ENCODE results near the gene PILRA.
"Not testable (repeated sequence)": the region's sequence is repeated elsewhere in the genome, so short reads cannot be mapped to it uniquely, and the experiment has no call there.

The PILRA gene

GRCh38 chr7:100380196-100380595 is 6.9 kb downstream of the PILRA start:
- no peak for DNase-seq (ENCODE audit: low spot score)

GRCh38 chr7:100381531-100382233 is 8.4 kb downstream of the PILRA start:
- DNase-seq (ENCODE audit: low spot score) = not testable (repeated sequence)

GRCh38 chr7:100382234-100382853 is 9.1 kb downstream of the PILRA start:
- peak; percentile 61 for DNase-seq (ENCODE audit: low spot score)

- peak; percentile 63 for DNase-seq (ENCODE audit: low spot score)
Measured at GRCh38 chr7:100384628-100385294, 11.5 kb downstream of the PILRA start.

- DNase-seq (ENCODE audit: low spot score) = no peak
Measured at GRCh38 chr7:100386940-100387339, 13.7 kb downstream of the PILRA start.

GRCh38 chr7:100387695-100388094 is 14.4 kb downstream of the PILRA start:
- DNase-seq (ENCODE audit: low spot score) = no peak

GRCh38 chr7:100389437-100390088 is 16.3 kb downstream of the PILRA start:
- no peak for DNase-seq (ENCODE audit: low spot score)

- DNase-seq (ENCODE audit: low spot score) = no peak
Measured at GRCh38 chr7:100390286-100391009, 17.2 kb downstream of the PILRA start.

GRCh38 chr7:100393233-100393905 is 20.1 kb downstream of the PILRA start:
- DNase-seq (ENCODE audit: low spot score) = peak; percentile 35

- DNase-seq (ENCODE audit: low spot score) = no peak
Measured at GRCh38 chr7:100394077-100394476, 20.8 kb downstream of the PILRA start.

GRCh38 chr7:100396421-100396982 is 23.2 kb downstream of the PILRA start:
- peak; percentile 85 for DNase-seq (ENCODE audit: low spot score)

GRCh38 chr7:100397315-100398081 is 24.2 kb downstream of the PILRA start:
- DNase-seq (ENCODE audit: low spot score) = no peak

GRCh38 chr7:100398239-100398638 is 25.0 kb downstream of the PILRA start:
- DNase-seq (ENCODE audit: low spot score) = no peak

GRCh38 chr7:100400041-100400440 is 26.8 kb downstream of the PILRA start:
- DNase-seq (ENCODE audit: low spot score) = no peak

- peak; percentile 58 for DNase-seq (ENCODE audit: low spot score)
Measured at GRCh38 chr7:100400656-100401055, 27.4 kb downstream of the PILRA start.

GRCh38 chr7:100401811-100402210 is 28.5 kb downstream of the PILRA start:
- DNase-seq (ENCODE audit: low spot score) = no peak

GRCh38 chr7:100402241-100402640 is 29.0 kb downstream of the PILRA start:
- no peak for DNase-seq (ENCODE audit: low spot score)

GRCh38 chr7:100406767-100407166 is 33.5 kb downstream of the PILRA start:
- no peak for DNase-seq (ENCODE audit: low spot score)

GRCh38 chr7:100407285-100408180 is 34.2 kb downstream of the PILRA start:
- peak; percentile 94 for DNase-seq (ENCODE audit: low spot score)

Measured in NAMALWA (cell line).